Thymus (tissue), 11 donors: Measurements from ENCODE around the gene PADI4. TPM values are rescaled to one million over a fixed set of nuclear protein-coding genes. Genes with fewer than 3 reads are reported as not detected.

Experiments used
- DNase-seq, 9 donors: peaks; one replicate each; pipeline ENCODE4 v3.0.0-alpha.2; 2013; ENCODE audit warnings: low spot score in 9 of 9, low read depth in 6 of 9, missing footprints in 1 of 9
- H3K27ac ChIP-seq, 2 donors: one replicate each; pipeline ENCODE4 v1.5.1; 2013; ENCODE audit warnings: control low read depth in 1 of 2, low read depth in 1 of 2, low read length in 1 of 2, mild to moderate bottlenecking in 1 of 2, moderate library complexity in 1 of 2
- H3K27me3 ChIP-seq, 2 donors: one replicate each; pipeline ENCODE4 v1.5.1; 2013; ENCODE audit warnings: low read length in 1 of 2; ENCODE audit not compliant: control insufficient read depth in 2 of 2, insufficient read depth in 1 of 2
- H3K36me3 ChIP-seq, 2 donors: one replicate each; pipeline ENCODE4 v1.5.1; 2013; ENCODE audit warnings: low read length in 1 of 2, mild to moderate bottlenecking in 1 of 2, moderate library complexity in 1 of 2; ENCODE audit not compliant: control insufficient read depth in 2 of 2, insufficient read depth in 2 of 2
- H3K4me1 ChIP-seq, 2 donors: one replicate each; pipeline ENCODE4 v1.5.1; 2013; ENCODE audit warnings: low read length in 2 of 2; ENCODE audit not compliant: control insufficient read depth in 2 of 2, insufficient read depth in 2 of 2
- H3K4me3 ChIP-seq, 2 donors: one replicate each; pipeline ENCODE4 v1.5.1; 2013; ENCODE audit warnings: low read length in 2 of 2, control low read depth in 1 of 2, mild to moderate bottlenecking in 1 of 2
- H3K9me3 ChIP-seq, 2 donors: one replicate each; pipeline ENCODE4 v1.5.1; 2013; ENCODE audit warnings: low read length in 1 of 2, mild to moderate bottlenecking in 1 of 2; ENCODE audit not compliant: control insufficient read depth in 2 of 2, insufficient read depth in 1 of 2
- WGBS: extraction: QIAGEN DNeasy Blood & Tissue Kit; methylation state at CpG from one replicate; pipeline ENCODE4 v1.1.7; 2013; 5-methylcytosine and 5-hydroxymethylcytosine counted together
- polyA plus RNA-seq: library from polyadenylated mRNA; stranded (reverse); fragments of 200-250 nt; gene quantifications from one replicate; pipeline ENCODE4 v1.2.3, GENCODE V29; 2013
- total RNA-seq: library from RNA; stranded (reverse); fragments of 120-200 nt; gene quantifications from one replicate; pipeline ENCODE4 v1.2.4, GENCODE V29; 2013
- donor health status: healthy.

Gene PADI4
- total and polyA plus RNA-seq, 2 donors: 2.8 to 3.5 TPM

GRCh38 chr1:17306921-17307320 lies 1.1 kb upstream of the PADI4 start:
- Histone ChIP-seq H3K27ac (no peak overlapping the region), H3K9me3 (peaks cover 0 to 1% of the 10 kb centered on the region in 2 donors), H3K36me3 (no peaks in the 10 kb centered on the region), H3K4me1 (no peaks in the 10 kb centered on the region), H3K4me3 (no peak overlapping the region), H3K27me3 (no peaks in the 10 kb centered on the region)
- WGBS: 48% methylated on average over 6 of the region's 6 CpGs
- DNase-seq: no peak

GRCh38 chr1:17307329-17307728 lies 668 bp upstream of the PADI4 start:
- no peaks in the 10 kb centered on the region for H3K9me3 ChIP-seq
- no peaks in the 10 kb centered on the region for H3K36me3 ChIP-seq
- H3K27ac ChIP-seq: no peak overlapping the region
- 92% methylated on average over 6 of the region's 6 CpGs for WGBS
- H3K4me3 ChIP-seq: no peak overlapping the region
- H3K4me1 ChIP-seq: no peaks in the 10 kb centered on the region
- H3K27me3 ChIP-seq: no peaks in the 10 kb centered on the region
- no peak for DNase-seq

GRCh38 chr1:17308593-17308992 lies 596 bp downstream of the PADI4 start:
- WGBS: 58% methylated on average over 6 of the region's 6 CpGs
- Histone ChIP-seq H3K27me3 (no peaks in the 10 kb centered on the region), H3K27ac (no peak overlapping the region), H3K9me3 (no peaks in the 10 kb centered on the region), H3K4me1 (no peaks in the 10 kb centered on the region), H3K36me3 (no peaks in the 10 kb centered on the region), H3K4me3 (no peak overlapping the region)
- DNase-seq: no peak

GRCh38 chr1:17309426-17310067 lies 1.6 kb downstream of the PADI4 start:
- no peaks in the 10 kb centered on the region for H3K4me1 ChIP-seq
- no peak overlapping the region for H3K27ac ChIP-seq
- H3K9me3 ChIP-seq: no peaks in the 10 kb centered on the region
- H3K36me3 ChIP-seq: no peaks in the 10 kb centered on the region
- no peaks in the 10 kb centered on the region for H3K27me3 ChIP-seq
- 82% methylated on average over 8 of the region's 8 CpGs for WGBS
- no peak overlapping the region for H3K4me3 ChIP-seq
- no peak for DNase-seq

- DNase-seq: no peak
- H3K27ac ChIP-seq: no peak overlapping the region
- no peaks in the 10 kb centered on the region for H3K4me1 ChIP-seq
- H3K4me3 ChIP-seq: no peak overlapping the region
- no peaks in the 10 kb centered on the region for H3K9me3 ChIP-seq
- H3K27me3 ChIP-seq: no peaks in the 10 kb centered on the region
- 69% methylated on average over 7 of the region's 7 CpGs for WGBS
- H3K36me3 ChIP-seq: no peaks in the 10 kb centered on the region
Observed at GRCh38 chr1:17310068-17310640, 2.2 kb downstream of the PADI4 start.

GRCh38 chr1:17313530-17314309 lies 5.7 kb downstream of the PADI4 start:
- H3K36me3 ChIP-seq: no peaks in the 10 kb centered on the region
- no peak overlapping the region for H3K4me3 ChIP-seq
- H3K27me3 ChIP-seq: no peaks in the 10 kb centered on the region
- no peaks in the 10 kb centered on the region for H3K4me1 ChIP-seq
- no peaks in the 10 kb centered on the region for H3K9me3 ChIP-seq
- WGBS: 89% methylated on average over 9 of the region's 9 CpGs
- H3K27ac ChIP-seq: no peak overlapping the region
- no peak for DNase-seq

- 78% methylated on average over 9 of the region's 9 CpGs for WGBS
Observed at GRCh38 chr1:17314491-17314971, 6.5 kb downstream of the PADI4 start.

GRCh38 chr1:17315542-17316130 lies 7.6 kb downstream of the PADI4 start:
- no peak overlapping the region for H3K4me3 ChIP-seq
- H3K27ac ChIP-seq: no peak overlapping the region
- no peaks in the 10 kb centered on the region for H3K4me1 ChIP-seq
- DNase-seq: no peak
- H3K27me3 ChIP-seq: no peaks in the 10 kb centered on the region
- WGBS: 92% methylated on average over 7 of the region's 7 CpGs
- no peaks in the 10 kb centered on the region for H3K36me3 ChIP-seq
- no peaks in the 10 kb centered on the region for H3K9me3 ChIP-seq

More at GRCh38 chr1:17314491-17314971, 6.5 kb downstream of the PADI4 start:
- no peak overlapping the region for H3K27ac ChIP-seq
- no peaks in the 10 kb centered on the region for H3K9me3 ChIP-seq
- no peaks in the 10 kb centered on the region for H3K27me3 ChIP-seq
- no peak for DNase-seq
- no peaks in the 10 kb centered on the region for H3K36me3 ChIP-seq
- no peaks in the 10 kb centered on the region for H3K4me1 ChIP-seq
- no peak overlapping the region for H3K4me3 ChIP-seq

- H3K27ac ChIP-seq: no peak overlapping the region
- no peaks in the 10 kb centered on the region for H3K27me3 ChIP-seq
- no peaks in the 10 kb centered on the region for H3K4me1 ChIP-seq
- WGBS: 87% methylated on average over 9 of the region's 9 CpGs
- H3K4me3 ChIP-seq: no peak overlapping the region
- no peaks in the 10 kb centered on the region for H3K36me3 ChIP-seq
- no peaks in the 10 kb centered on the region for H3K9me3 ChIP-seq
- no peak for DNase-seq
Observed at GRCh38 chr1:17316704-17317103, 8.7 kb downstream of the PADI4 start.
